HL-60 (cell line): Measurements from ENCODE around the gene CSF3.

Experiments used
- DNase-seq, 2 experiments: peaks; one replicate each; pipeline ENCODE4 v3.0.0-alpha.2; 2010 to 2020; ENCODE audit warnings: low read depth in 1 of 2, low spot score in 1 of 2
- H3K27ac ChIP-seq: fragments of 250-450 bp; sonication (Bioruptor Pico); replicated peaks from 2 replicates; pipeline ENCODE4 v1.5.1; 2020; ENCODE audit warnings: mild to moderate bottlenecking, moderate library complexity
- H3K27me3 ChIP-seq: fragments of 250-450 bp; sonication (Bioruptor Pico); 2 replicates; pipeline ENCODE4 v1.5.1; 2021; ENCODE audit warnings: mild to moderate bottlenecking, moderate library complexity; ENCODE audit not compliant: insufficient read depth, poor library complexity, severe bottlenecking
- H3K4me3 ChIP-seq: replicated peaks from 2 replicates; pipeline ENCODE4 v1.5.1; 2011; ENCODE audit warnings: mild to moderate bottlenecking, control low read depth, low read length; ENCODE audit not compliant: insufficient read depth
- GABPA ChIP-seq: IDR thresholded peaks from 2 replicates; pipeline ENCODE4 v1.6.1; 2012; ENCODE audit warnings: low read depth
- POLR2AphosphoS5 ChIP-seq: IDR thresholded peaks from 2 replicates; pipeline ENCODE4 v1.6.1; 2012; ENCODE audit warnings: low read depth
- REST ChIP-seq: IDR thresholded peaks from 2 replicates; pipeline ENCODE4 v1.6.1; 2012; ENCODE audit warnings: low read depth; ENCODE audit not compliant: insufficient replicate concordance
- SPI1 ChIP-seq: IDR thresholded peaks from 2 replicates; pipeline ENCODE4 v1.6.1; 2012; ENCODE audit warnings: low read depth, mild to moderate bottlenecking, borderline replicate concordance
- TF ChIP-seq, protein P1 (sequence below): IDR thresholded peaks from one replicate; pipeline ENCODE4 v1.5.1; 2011; ENCODE audit warnings: low read length, control low read depth, inconsistent platforms; ENCODE audit not compliant: insufficient read depth

Gene CSF3

GRCh38 chr17:40015998-40016985, 1.1 kb downstream of the CSF3 start:
- TF ChIP-seq GABPA: no peak
- no peak for DNase-seq
- Histone ChIP-seq H3K27me3 (peaks cover 2% of the 10 kb centered on the region), H3K27ac (no peak overlapping the region), H3K4me3 (no peak overlapping the region)

GRCh38 chr17:40017422-40018080, 2.3 kb downstream of the CSF3 start:
- Histone ChIP-seq H3K4me3 (no peak overlapping the region), H3K27me3 (peaks cover 2% of the 10 kb centered on the region), H3K27ac (no peak overlapping the region)
- DNase-seq: no peak
- TF ChIP-seq POLR2AphosphoS5 (no peak), REST (no peak), SPI1 (no peak), GABPA (no peak)
- TF ChIP-seq, protein P1, sequence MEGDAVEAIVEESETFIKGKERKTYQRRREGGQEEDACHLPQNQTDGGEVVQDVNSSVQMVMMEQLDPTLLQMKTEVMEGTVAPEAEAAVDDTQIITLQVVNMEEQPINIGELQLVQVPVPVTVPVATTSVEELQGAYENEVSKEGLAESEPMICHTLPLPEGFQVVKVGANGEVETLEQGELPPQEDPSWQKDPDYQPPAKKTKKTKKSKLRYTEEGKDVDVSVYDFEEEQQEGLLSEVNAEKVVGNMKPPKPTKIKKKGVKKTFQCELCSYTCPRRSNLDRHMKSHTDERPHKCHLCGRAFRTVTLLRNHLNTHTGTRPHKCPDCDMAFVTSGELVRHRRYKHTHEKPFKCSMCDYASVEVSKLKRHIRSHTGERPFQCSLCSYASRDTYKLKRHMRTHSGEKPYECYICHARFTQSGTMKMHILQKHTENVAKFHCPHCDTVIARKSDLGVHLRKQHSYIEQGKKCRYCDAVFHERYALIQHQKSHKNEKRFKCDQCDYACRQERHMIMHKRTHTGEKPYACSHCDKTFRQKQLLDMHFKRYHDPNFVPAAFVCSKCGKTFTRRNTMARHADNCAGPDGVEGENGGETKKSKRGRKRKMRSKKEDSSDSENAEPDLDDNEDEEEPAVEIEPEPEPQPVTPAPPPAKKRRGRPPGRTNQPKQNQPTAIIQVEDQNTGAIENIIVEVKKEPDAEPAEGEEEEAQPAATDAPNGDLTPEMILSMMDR: no peak

- no peaks in the 10 kb centered on the region for H3K27me3 ChIP-seq
- no peak for DNase-seq
- no peak overlapping the region for H3K4me3 ChIP-seq
- TF ChIP-seq REST: no peak
- no peak overlapping the region for H3K27ac ChIP-seq
Observed at GRCh38 chr17:40018211-40019121, 3.2 kb downstream of the CSF3 start.

DNA sequence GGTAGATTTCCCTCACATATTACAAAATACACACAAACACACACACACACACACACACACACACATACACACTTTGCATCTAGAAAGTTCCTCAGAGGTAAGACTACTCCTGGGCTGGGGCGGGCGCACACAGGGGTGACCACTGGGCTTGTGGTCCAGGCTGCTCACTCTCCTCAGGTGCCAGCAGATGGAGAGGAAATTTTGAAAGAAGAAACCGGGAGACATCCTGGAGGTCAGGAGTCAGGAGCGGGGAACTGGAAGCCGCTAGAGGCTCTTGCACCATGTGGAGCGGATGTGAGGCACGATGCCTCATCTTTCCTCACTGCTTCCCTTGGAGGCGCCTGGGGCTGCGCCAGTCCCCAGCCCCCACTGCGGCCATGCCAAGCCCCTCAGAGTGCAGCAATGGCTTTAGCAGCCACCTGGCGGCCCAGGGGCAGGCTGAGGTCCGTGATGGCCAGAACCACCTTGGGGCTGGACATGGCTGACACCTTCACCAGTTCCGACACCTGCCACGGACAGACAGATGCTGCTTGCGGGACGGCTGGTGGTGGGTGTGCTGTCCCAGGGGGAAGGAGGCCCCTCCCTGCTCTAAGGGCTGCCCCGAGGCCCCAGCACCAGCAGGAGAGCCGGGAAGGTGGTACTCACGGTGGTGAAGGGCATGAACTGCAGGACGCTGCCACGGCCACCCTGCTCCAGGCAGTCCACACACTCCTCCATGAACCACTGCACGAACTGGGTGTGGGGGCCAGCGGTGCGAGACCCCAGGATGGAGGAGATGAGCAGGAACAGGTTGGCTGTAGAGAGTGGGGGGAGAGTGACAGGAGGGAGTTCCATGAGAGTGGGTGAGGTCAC, 4.1 kb downstream of the CSF3 start:
- DNase-seq: no peak
- Histone ChIP-seq H3K27ac (no peak overlapping the region), H3K27me3 (no peaks in the 10 kb centered on the region), H3K4me3 (no peak overlapping the region)
- TF ChIP-seq REST (no peak), POLR2AphosphoS5 (no peak), SPI1 (no peak), GABPA (no peak)
- TF ChIP-seq, protein P1: no peak
